Peyer's patch (tissue), 4 donors: ENCODE data around the gene RMND1. TPM values are rescaled to one million over a fixed set of nuclear protein-coding genes. Genes with fewer than 3 reads are reported as not detected.

ENCODE experiments used
- DNase-seq, 3 donors: peaks; one replicate each; pipeline ENCODE4 v3.0.0-alpha.2; 2017 to 2019
- H3K27ac ChIP-seq, 4 donors: fragments of 200-600 bp; sonication (generic); one replicate each; pipeline ENCODE4 v1.5.1; 2016 to 2019
- H3K27me3 ChIP-seq, 2 donors: fragments of 200-600 bp; sonication (generic); one replicate each; pipeline ENCODE4 v1.5.1; 2019
- H3K36me3 ChIP-seq, 3 donors: fragments of 200-600 bp; sonication (generic); one replicate each; pipeline ENCODE4 v1.5.1; 2016 to 2019
- H3K4me1 ChIP-seq, 4 donors: fragments of 200-600 bp; sonication (generic); one replicate each; pipeline ENCODE4 v1.5.1; 2016 to 2019
- H3K4me3 ChIP-seq, 4 donors: fragments of 200-600 bp; sonication (generic); 1 replicate in 3 of 4; 2 replicates in 1 of 4; pipeline ENCODE4 v1.5.1; 2016 to 2019; ENCODE audit warnings: mild to moderate bottlenecking in 1 of 4
- H3K9me3 ChIP-seq, 4 donors: fragments of 200-600 bp; sonication (generic); one replicate each; pipeline ENCODE4 v1.5.1; 2016 to 2019; ENCODE audit warnings: mild to moderate bottlenecking in 1 of 4
- CTCF ChIP-seq, 6 experiments: fragments of 450-650 bp in 4 of 6; fragments of 200-600 bp in 2 of 6; sonication (generic) in 1 of 6; IDR thresholded peaks; one replicate each; pipeline ENCODE4 v1.5.1; 2017 to 2019; ENCODE audit warnings: antibody characterized with exemption in 6 of 6, mild to moderate bottlenecking in 3 of 6, moderate library complexity in 1 of 6
- POLR2A ChIP-seq, 2 donors: fragments of 450-650 bp; IDR thresholded peaks; one replicate each; pipeline ENCODE4 v1.5.1; 2017; ENCODE audit warnings: antibody characterized with exemption in 2 of 2, mild to moderate bottlenecking in 2 of 2, moderate library complexity in 2 of 2
- total RNA-seq, 4 donors: library from RNA; depleted of rRNA; stranded (reverse); fragments of >200 nt; gene quantifications; one replicate each; pipeline ENCODE4 v1.1.0, GENCODE V29; 2016

RMND1 gene
- total RNA-seq, 4 donors from 2014 or later = 18.2 to 50.3 (median 35.6) TPM

GRCh38 chr6:151391471-151392413, 60.2 kb downstream of the RMND1 start, which contains the start of gene ZBTB2:
ZBTB2 (minus strand) TSS chr6:151391559; CDS start chr6:151373637, 17,922 bp downstream.
- peak; percentile 69 to 86 (median 79) for DNase-seq
- Histone ChIP-seq H3K27ac (peak within 1 kb of the TSS; percentile 99 to 100 (median 100)), H3K9me3 (no peaks in the 10 kb centered on the region), H3K27me3 (no peaks in the 10 kb centered on the region), H3K36me3 (no peaks in the 10 kb centered on the region), H3K4me1 (peaks cover 0 to 42% (median 11%) of the 10 kb centered on the region in 4 donors), H3K4me3 (peak within 1 kb of the TSS; percentile 86 to 100 (median 88))
- no peak for TF ChIP-seq POLR2A (IDR thresholded peaks at IDR 0.05)
- no peak for TF ChIP-seq CTCF (IDR thresholded peaks at IDR 0.05)

GRCh38 chr6:151390851-151391470, 61.0 kb downstream of the RMND1 start:
- peak; percentile 6 to 14 for TF ChIP-seq POLR2A (IDR thresholded peaks at IDR 0.05)
- no peak for TF ChIP-seq CTCF (IDR thresholded peaks at IDR 0.05)
- Histone ChIP-seq H3K27me3 (no peaks in the 10 kb centered on the region), H3K9me3 (no peaks in the 10 kb centered on the region), H3K36me3 (no peaks in the 10 kb centered on the region), H3K4me3 (peak overlapping the region; percentile 86 to 100 (median 88)), H3K4me1 (peaks cover 0 to 40% (median 11%) of the 10 kb centered on the region in 4 donors), H3K27ac (peak overlapping the region; percentile 99 to 100 (median 100))
- peak; percentile 67 to 87 (median 85) for DNase-seq

- H3K27ac ChIP-seq = peak overlapping the region; percentile 99 to 100 (median 100)
- H3K9me3 ChIP-seq = no peaks in the 10 kb centered on the region
- H3K4me1 ChIP-seq = peaks cover 0 to 40% (median 11%) of the 10 kb centered on the region in 4 donors
- peak; percentile 94 to 98 (median 98) for DNase-seq
- H3K27me3 ChIP-seq = no peaks in the 10 kb centered on the region
- TF ChIP-seq POLR2A (IDR thresholded peaks at IDR 0.05) = peak; percentile 27 to 72
- TF ChIP-seq CTCF (IDR thresholded peaks at IDR 0.05) = peak in 1 of 6 experiments; percentile 10
- no peaks in the 10 kb centered on the region for H3K36me3 ChIP-seq
- peak overlapping the region; percentile 86 to 100 (median 88) for H3K4me3 ChIP-seq
These were observed 61.6 kb downstream of the RMND1 start for GRCh38 chr6:151390276-151390850.

GRCh38 chr6:151389618-151390275, 62.2 kb downstream of the RMND1 start:
- peak in 2 of 3 donors; percentile 48 to 76 for DNase-seq
- H3K4me1 ChIP-seq = peaks cover 0 to 46% (median 12%) of the 10 kb centered on the region in 4 donors
- no peaks in the 10 kb centered on the region for H3K36me3 ChIP-seq
- H3K27me3 ChIP-seq = no peaks in the 10 kb centered on the region
- peak overlapping the region; percentile 86 to 100 (median 88) for H3K4me3 ChIP-seq
- TF ChIP-seq POLR2A (IDR thresholded peaks at IDR 0.05) = peak; percentile 69 to 82
- no peak for TF ChIP-seq CTCF (IDR thresholded peaks at IDR 0.05)
- no peaks in the 10 kb centered on the region for H3K9me3 ChIP-seq
- H3K27ac ChIP-seq = peak overlapping the region; percentile 99 to 100 (median 100)
